Activated T-helper 9 cell treated with anti-CD3 and anti-CD28 coated beads, Interleukin-2, amount 50 U/mL, for 16 hours (primary cell): Measurements from ENCODE around the gene NPEPPS.
"Not testable (repeated sequence)": the region's sequence is repeated elsewhere in the genome, so short reads cannot be mapped to it uniquely, and the experiment has no call there.

Experiments
- DNase-seq: peaks from one replicate; pipeline ENCODE4 v3.0.0-alpha.2; 2020; ENCODE audit warnings: low read depth

Gene NPEPPS

GRCh38 chr17:47560517-47561043 lies 29.7 kb downstream of the NPEPPS start:
- DNase-seq, result not testable (repeated sequence)

GRCh38 chr17:47561698-47562405 lies 30.9 kb downstream of the NPEPPS start:
- DNase-seq, result not testable (repeated sequence)

GRCh38 chr17:47562406-47562705 lies 31.4 kb downstream of the NPEPPS start:
- DNase-seq, result not testable (repeated sequence)

- not testable (repeated sequence) for DNase-seq
These were observed 36.4 kb downstream of the NPEPPS start for GRCh38 chr17:47567261-47567660.

GRCh38 chr17:47572561-47572960 lies 41.7 kb downstream of the NPEPPS start:
- not testable (repeated sequence) for DNase-seq

GRCh38 chr17:47582416-47582815 lies 51.5 kb downstream of the NPEPPS start:
- DNase-seq, result not testable (repeated sequence)

GRCh38 chr17:47586378-47587055 lies 55.6 kb downstream of the NPEPPS start:
- DNase-seq, result not testable (repeated sequence)

- not testable (repeated sequence) for DNase-seq
These were observed 62.6 kb downstream of the NPEPPS start for GRCh38 chr17:47593522-47593921.

- no peak for DNase-seq
These were observed 73.1 kb downstream of the NPEPPS start for GRCh38 chr17:47603830-47604597.

- no peak for DNase-seq
These were observed 73.7 kb downstream of the NPEPPS start for GRCh38 chr17:47604598-47604927.

GRCh38 chr17:47605011-47605410 lies 74.1 kb downstream of the NPEPPS start:
- no peak for DNase-seq

GRCh38 chr17:47607481-47607880 lies 76.6 kb downstream of the NPEPPS start:
- no peak for DNase-seq

GRCh38 chr17:47611372-47612350 lies 80.8 kb downstream of the NPEPPS start:
- DNase-seq, result no peak

- DNase-seq, result no peak
These were observed 85.0 kb downstream of the NPEPPS start for GRCh38 chr17:47615766-47616424.

GRCh38 chr17:47618410-47618809 lies 87.5 kb downstream of the NPEPPS start:
- no peak for DNase-seq

GRCh38 chr17:47620503-47621245 lies 89.8 kb downstream of the NPEPPS start:
- DNase-seq, result no peak

GRCh38 chr17:47621293-47622179 lies 90.6 kb downstream of the NPEPPS start:
- no peak for DNase-seq

- DNase-seq, result no peak
These were observed 91.3 kb downstream of the NPEPPS start for GRCh38 chr17:47622180-47622549.

- DNase-seq, result no peak
These were observed 93.8 kb downstream of the NPEPPS start for GRCh38 chr17:47624727-47625068.
